IMR-90 (cell line): ENCODE measurements around the gene ITPRID1. TPM values are rescaled to one million over a fixed set of nuclear protein-coding genes. Genes with fewer than 3 reads are reported as not detected.

Experiments
- ATAC-seq: fragments of 200-7000 bp; cut with Tn5 transposase; 2 replicates; pipeline ENCODE4 v1.9.1; 2020; ENCODE audit warnings: low read depth, mild to moderate bottlenecking, moderate library complexity
- BruUV-seq: library from RNA; stranded (reverse); fragments of 400-500 nt; replicated peaks from 2 replicates; lab custom pipeline; 2021; lab: Mats Ljungman, UMichigan
- CTCF ChIA-PET: fragments of 300-600 bp; formaldehyde crosslinking; extraction: SDS; loops from one replicate; lab custom pipeline; 2021; ENCODE audit warnings: antibody characterized with exemption; lab: Yijun Ruan, JAX
- POLR2A ChIA-PET: fragments of 300-600 bp; sonication (Branson Sonifier 250); formaldehyde crosslinking; loops from one replicate; lab custom pipeline; 2022; ENCODE audit warnings: antibody characterized with exemption; ENCODE audit not compliant: unreplicated experiment; lab: Charles Lee
- DNase-seq: peaks from one replicate; pipeline ENCODE4 v3.0.0; 2013
- H2AFZ ChIP-seq: replicated peaks from 2 replicates; pipeline ENCODE3; 2013; ENCODE audit warnings: low read length, mild to moderate bottlenecking; ENCODE audit not compliant: poor library complexity
- H2AK5ac ChIP-seq: 2 replicates; pipeline ENCODE4 v1.6.1; 2013; ENCODE audit warnings: low read depth, low read length, inconsistent platforms
- H2AK9ac ChIP-seq: replicated peaks from 2 replicates; pipeline ENCODE3; 2013; ENCODE audit warnings: mild to moderate bottlenecking, low read depth, low read length, moderate library complexity; ENCODE audit not compliant: poor library complexity
- H2BK120ac ChIP-seq: 2 replicates; pipeline ENCODE4 v1.6.1; 2013; ENCODE audit warnings: low read depth, low read length, inconsistent platforms
- H2BK15ac ChIP-seq: 3 replicates; pipeline ENCODE4 v1.6.1; 2013; ENCODE audit warnings: low read depth, low read length, inconsistent platforms
- H2BK20ac ChIP-seq: 2 replicates; pipeline ENCODE4 v1.6.1; 2013; ENCODE audit warnings: low read depth, mild to moderate bottlenecking, inconsistent platforms, low read length, moderate library complexity
- H2BK5ac ChIP-seq: 2 replicates; pipeline ENCODE4 v1.6.1; 2013; ENCODE audit warnings: mild to moderate bottlenecking, low read depth, low read length, inconsistent platforms; ENCODE audit not compliant: poor library complexity, severe bottlenecking
- H3K14ac ChIP-seq: replicated peaks from 2 replicates; pipeline ENCODE4 v1.6.1; 2013; ENCODE audit warnings: low read depth, low read length, inconsistent platforms
- H3K18ac ChIP-seq: 2 replicates; pipeline ENCODE4 v1.6.1; 2013; ENCODE audit warnings: low read depth, low read length, control low read depth
- H3K23ac ChIP-seq: 2 replicates; pipeline ENCODE4 v1.6.1; 2013; ENCODE audit warnings: low read depth, low read length, inconsistent platforms
- H3K27ac ChIP-seq: 2 replicates; pipeline ENCODE4 v1.5.1; 2013; ENCODE audit warnings: mild to moderate bottlenecking, control low read depth, low read length; ENCODE audit not compliant: insufficient read depth
- H3K27me3 ChIP-seq: 2 replicates; pipeline ENCODE4 v1.6.1; 2013; ENCODE audit warnings: low read length; ENCODE audit not compliant: control insufficient read depth, insufficient read depth
- H3K36me3 ChIP-seq: 2 replicates; pipeline ENCODE4 v1.6.1; 2013; ENCODE audit warnings: low read length, mixed read lengths; ENCODE audit not compliant: control insufficient read depth, insufficient read depth
- H3K4ac ChIP-seq: 2 replicates; pipeline ENCODE4 v1.6.1; 2013; ENCODE audit warnings: low read depth, low read length, inconsistent platforms
- H3K4me1 ChIP-seq: 2 replicates; pipeline ENCODE4 v1.6.1; 2013; ENCODE audit warnings: low read length, mixed read lengths; ENCODE audit not compliant: control insufficient read depth, insufficient read depth
- H3K4me2 ChIP-seq: 2 replicates; pipeline ENCODE4 v1.6.1; 2013; ENCODE audit warnings: low read depth, mild to moderate bottlenecking, control low read depth, low read length, moderate library complexity
- H3K4me3 ChIP-seq: 2 replicates; pipeline ENCODE4 v1.5.1; 2013; ENCODE audit warnings: low read depth, mild to moderate bottlenecking, control low read depth, low read length, moderate library complexity; ENCODE audit not compliant: insufficient read depth
- H3K56ac ChIP-seq: 2 replicates; pipeline ENCODE4 v1.6.1; 2013; ENCODE audit warnings: low read length, inconsistent platforms; ENCODE audit not compliant: insufficient read depth; ENCODE audit errors: extremely low read depth
- H3K79me1 ChIP-seq, 2 experiments: 2 replicates each; pipeline ENCODE4 v1.6.1; 2013; ENCODE audit warnings: low read length in 2 of 2, inconsistent platforms in 1 of 2, low read depth in 1 of 2
- H3K9ac ChIP-seq: 2 replicates; pipeline ENCODE4 v1.6.1; 2013; ENCODE audit warnings: low read depth, low read length, control low read depth
- H3K9me1 ChIP-seq: 2 replicates; pipeline ENCODE4 v1.6.1; 2013; ENCODE audit warnings: low read length, inconsistent platforms; ENCODE audit not compliant: insufficient read depth
- H3K9me3 ChIP-seq: 2 replicates; pipeline ENCODE4 v1.6.1; 2013; ENCODE audit warnings: low read length; ENCODE audit not compliant: control insufficient read depth, insufficient read depth
- H4K20me1 ChIP-seq: 2 replicates; pipeline ENCODE4 v1.6.1; 2013; ENCODE audit warnings: low read length, inconsistent platforms; ENCODE audit not compliant: insufficient read depth
- H4K5ac ChIP-seq: 2 replicates; pipeline ENCODE4 v1.6.1; 2013; ENCODE audit warnings: mild to moderate bottlenecking, low read depth, low read length, control low read depth
- H4K8ac ChIP-seq, 2 experiments: 2 replicates each; pipeline ENCODE4 v1.6.1; 2013; ENCODE audit warnings: low read depth in 2 of 2, low read length in 2 of 2, control low read depth in 1 of 2, inconsistent platforms in 1 of 2
- H4K91ac ChIP-seq: 2 replicates; pipeline ENCODE4 v1.6.1; 2013; ENCODE audit warnings: low read depth, low read length, inconsistent platforms; ENCODE audit not compliant: insufficient read depth
- BHLHE40 ChIP-seq: fragments of 150-350 bp; IDR thresholded peaks from 2 replicates; pipeline ENCODE4 v1.6.1; 2016; ENCODE audit warnings: mild to moderate bottlenecking, low read depth, low read length
- CEBPB ChIP-seq: IDR thresholded peaks from 2 replicates; pipeline ENCODE4 v1.6.1; 2012; ENCODE audit warnings: low read depth, low read length, improper control_type of control experiment
- CHD1 ChIP-seq: IDR thresholded peaks from 2 replicates; pipeline ENCODE4 v1.6.1; 2012; ENCODE audit warnings: low read depth, low read length, improper control_type of control experiment
- CTCF ChIP-seq: conservative IDR thresholded peaks from 2 replicates; pipeline ENCODE4 v1.5.1; 2012; ENCODE audit warnings: mild to moderate bottlenecking, low read depth, low read length, improper control_type of control experiment
- ELK1 ChIP-seq: fragments of 150-350 bp; IDR thresholded peaks from 2 replicates; pipeline ENCODE4 v1.6.1; 2016; ENCODE audit warnings: low read depth, mild to moderate bottlenecking, low read length, moderate library complexity, borderline replicate concordance
- FOS ChIP-seq: fragments of 150-350 bp; IDR thresholded peaks from 2 replicates; pipeline ENCODE4 v1.6.1; 2016; ENCODE audit warnings: low read depth, low read length
- MAFK ChIP-seq: IDR thresholded peaks from 2 replicates; pipeline ENCODE4 v1.6.1; 2012; ENCODE audit warnings: low read depth, low read length, improper control_type of control experiment
- MAZ ChIP-seq: IDR thresholded peaks from 2 replicates; pipeline ENCODE4 v1.6.1; 2012; ENCODE audit warnings: low read depth, mild to moderate bottlenecking, low read length, improper control_type of control experiment, moderate library complexity, borderline replicate concordance
- MXI1 ChIP-seq: IDR thresholded peaks from 2 replicates; pipeline ENCODE4 v1.6.1; 2012; ENCODE audit warnings: low read depth, mild to moderate bottlenecking, low read length, moderate library complexity, borderline replicate concordance
- NFE2L2 ChIP-seq: fragments of 150-350 bp; IDR thresholded peaks from 2 replicates; pipeline ENCODE4 v1.6.1; 2016; ENCODE audit warnings: low read depth, mild to moderate bottlenecking, low read length
- POLR2A ChIP-seq: IDR thresholded peaks from 2 replicates; pipeline ENCODE4 v1.6.1; 2012; ENCODE audit warnings: mild to moderate bottlenecking, low read depth, low read length
- RAD21 ChIP-seq: IDR thresholded peaks from 2 replicates; pipeline ENCODE4 v1.6.1; 2012; ENCODE audit warnings: low read length, improper control_type of control experiment
- RCOR1 ChIP-seq: IDR thresholded peaks from 2 replicates; pipeline ENCODE4 v1.6.1; 2012; ENCODE audit warnings: mild to moderate bottlenecking, low read length, improper control_type of control experiment; ENCODE audit not compliant: insufficient replicate concordance
- RFX5 ChIP-seq: IDR thresholded peaks from 2 replicates; pipeline ENCODE4 v1.8.0; 2012; ENCODE audit warnings: low read depth, mild to moderate bottlenecking, low read length, moderate library complexity
- SMC3 ChIP-seq: fragments of 150-350 bp; IDR thresholded peaks from 2 replicates; pipeline ENCODE4 v1.6.1; 2016; ENCODE audit warnings: low read depth, mild to moderate bottlenecking, antibody characterized with exemption, low read length, moderate library complexity
- USF2 ChIP-seq: fragments of 150-350 bp; IDR thresholded peaks from 2 replicates; pipeline ENCODE4 v1.6.1; 2017; ENCODE audit warnings: mild to moderate bottlenecking, antibody characterized with exemption, low read length, low read depth
- WGBS, 2 experiments: methylation state at CpG; one replicate each; pipeline versions ENCODE4 v1.1.5 to v1.1.7; 2013; ENCODE audit warnings: missing lambda C conversion rate in 2 of 2; ENCODE audit not compliant: insufficient read length in 1 of 2; ENCODE audit errors: extremely low coverage in 2 of 2; 5-methylcytosine and 5-hydroxymethylcytosine counted together
- dilution Hi-C: fragments of 300-500 bp; cut with HindIII; formaldehyde crosslinking; loops from one replicate; pipeline ENCODE4 v1.14.3; 2018; ENCODE audit warnings: low sequenced_read_pairs; ENCODE audit not compliant: unreplicated experiment
- in situ Hi-C: fragments of 300-500 bp; cut with MboI; formaldehyde crosslinking; loops from 3 replicates; pipeline ENCODE4 v1.14.3; 2019; ENCODE audit warnings: low sequenced_read_pairs, inconsistent platforms, mixed read lengths
- intact Hi-C: fragments of 100-400 bp; cut with micrococcal nuclease; formaldehyde crosslinking; loops from 2 replicates; pipeline ENCODE4 v1.10.0; 2022
- polyA plus RNA-seq, 3 experiments: library from polyadenylated mRNA; depleted of rRNA; stranded (reverse); fragments of >200 nt; gene quantifications; 2 replicates each; pipeline ENCODE4 v1.2.3, GENCODE V29; 2012; ENCODE audit warnings: low replicate concordance in 1 of 3
- total RNA-seq: library from RNA; depleted of rRNA; stranded (reverse); fragments of >200 nt; gene quantifications from 2 replicates; pipeline ENCODE4 v1.2.3, GENCODE V29; 2012

ITPRID1 gene
- total and polyA plus RNA-seq, 2 of the 4 experiments (the other 2 are of a cell fraction): not detected

- in situ Hi-C loops (no loop called here), dilution Hi-C loops (no loop called here), intact Hi-C loops (no loop called here)
- Histone ChIP-seq H2AFZ (no peak overlapping the region), H4K5ac (no peak overlapping the region), H3K18ac (no peak overlapping the region), H3K4ac (no peak overlapping the region), H2BK5ac (no peak overlapping the region), H3K4me3 (no peak overlapping the region), H4K8ac (no peak overlapping the region), H3K9me3 (no peaks in the 10 kb centered on the region), H3K36me3 (no peaks in the 10 kb centered on the region), H2AK9ac (no peak overlapping the region), H2AK5ac (no peak overlapping the region), H2BK120ac (no peak overlapping the region), H4K91ac (no peak overlapping the region), H3K14ac (no peak overlapping the region), H3K9ac (no peak overlapping the region), H3K4me2 (no peak overlapping the region), H3K27me3 (no peaks in the 10 kb centered on the region), H3K79me1 (no peaks in the 10 kb centered on the region), H3K23ac (no peak overlapping the region), H3K4me1 (no peaks in the 10 kb centered on the region), H3K9me1 (no peaks in the 10 kb centered on the region), H3K56ac (no peak overlapping the region), H4K20me1 (no peaks in the 10 kb centered on the region), H2BK15ac (no peak overlapping the region), H3K27ac (no peak overlapping the region), H2BK20ac (no peak overlapping the region)
- TF ChIP-seq RCOR1: no peak
- TF ChIP-seq RFX5: no peak
- TF ChIP-seq NFE2L2: no peak
- TF ChIP-seq POLR2A: no peak
- no peak for TF ChIP-seq MAZ
- no peak for TF ChIP-seq MXI1
- no peak for TF ChIP-seq BHLHE40
- TF ChIP-seq CEBPB: no peak
- TF ChIP-seq USF2: no peak
- no peak for TF ChIP-seq CHD1
- no peak for TF ChIP-seq FOS
- no peak for TF ChIP-seq RAD21
- TF ChIP-seq SMC3: no peak
- no peak for TF ChIP-seq CTCF
- TF ChIP-seq ELK1: no peak
- TF ChIP-seq MAFK: no peak
- no peak for ATAC-seq
- no CpG with 5 or more reads among the region's 1 CpG for WGBS, 2 experiments
- BruUV-seq: no TSS peak
- ChIA-PET POLR2A (no interaction called here), CTCF (no interaction called here)
- no peak for DNase-seq
These were observed 36.5 kb downstream of the ITPRID1 start for GRCh38 chr7:31550432-31550831.
